SK-N-SH treated with all-trans-retinoic acid at 6 μM for 48 hours (cell line): ENCODE results near the gene CCDC17.

Experiments
- ATAC-seq: fragments of 200-7000 bp; cut with Tn5 transposase; 3 replicates; pipeline ENCODE4 v1.9.1; 2020; ENCODE audit warnings: mild to moderate bottlenecking, moderate library complexity
- ARNTL ChIP-seq: fragments of 450-650 bp; formaldehyde crosslinking; IDR thresholded peaks from 2 replicates; pipeline ENCODE4 v1.5.0; 2020; ENCODE audit warnings: low read depth, mild to moderate bottlenecking, moderate library complexity, borderline replicate concordance
- BACH2 ChIP-seq: fragments of 250-450 bp; sonication (Bioruptor Pico); IDR thresholded peaks from 2 replicates; pipeline ENCODE4 v1.9.0; 2021; ENCODE audit warnings: mild to moderate bottlenecking, borderline replicate concordance
- CSDC2 ChIP-seq: fragments of 250-450 bp; sonication (Bioruptor Pico); IDR thresholded peaks from 2 replicates; pipeline ENCODE4 v1.5.0; 2020; ENCODE audit warnings: mild to moderate bottlenecking, moderate library complexity
- CSRNP3 ChIP-seq: fragments of 250-450 bp; sonication (Bioruptor Pico); IDR thresholded peaks from 2 replicates; pipeline ENCODE4 v1.5.1; 2021; ENCODE audit warnings: mild to moderate bottlenecking, moderate library complexity
- ESRRG ChIP-seq: fragments of 250-450 bp; sonication (Bioruptor Pico); IDR thresholded peaks from 2 replicates; pipeline ENCODE4 v1.6.1; 2021; ENCODE audit warnings: mild to moderate bottlenecking
- GLIS3 ChIP-seq: fragments of 250-450 bp; sonication (Bioruptor Pico); IDR thresholded peaks from 2 replicates; pipeline ENCODE4 v1.5.0; 2020; ENCODE audit warnings: mild to moderate bottlenecking, moderate library complexity
- ISL1 ChIP-seq: fragments of 250-450 bp; sonication (Bioruptor Pico); IDR thresholded peaks from 2 replicates; pipeline ENCODE4 v2.1.2; 2022; ENCODE audit warnings: mild to moderate bottlenecking, moderate library complexity
- POU6F1 ChIP-seq: fragments of 250-450 bp; sonication (Bioruptor Pico); IDR thresholded peaks from 2 replicates; pipeline ENCODE4 v1.8.0; 2021; ENCODE audit warnings: low read depth, mild to moderate bottlenecking, moderate library complexity, borderline replicate concordance
- PPARA ChIP-seq: fragments of 250-450 bp; sonication (Bioruptor Pico); IDR thresholded peaks from 2 replicates; pipeline ENCODE4 v1.5.0; 2020; ENCODE audit warnings: mild to moderate bottlenecking, borderline replicate concordance
- RARB ChIP-seq: fragments of 250-450 bp; sonication (Bioruptor Pico); IDR thresholded peaks from 2 replicates; pipeline ENCODE4 v1.8.0; 2021; ENCODE audit warnings: mild to moderate bottlenecking, moderate library complexity
- SNAI2 ChIP-seq: fragments of 250-450 bp; sonication (Bioruptor Pico); IDR thresholded peaks from 2 replicates; pipeline ENCODE4 v1.5.0; 2020; ENCODE audit warnings: mild to moderate bottlenecking, moderate library complexity
- TCF4 ChIP-seq: fragments of 250-450 bp; sonication (Bioruptor Pico); IDR thresholded peaks from 2 replicates; pipeline ENCODE4 v1.8.0; 2021; ENCODE audit warnings: mild to moderate bottlenecking, moderate library complexity, borderline replicate concordance
- TOX ChIP-seq: fragments of 250-450 bp; sonication (Bioruptor Pico); IDR thresholded peaks from 2 replicates; pipeline ENCODE4 v1.8.0; 2021; ENCODE audit warnings: mild to moderate bottlenecking, moderate library complexity, borderline replicate concordance
- ZFP3 ChIP-seq: fragments of 250-450 bp; sonication (Bioruptor Pico); IDR thresholded peaks from 2 replicates; pipeline ENCODE4 v1.5.0; 2020; ENCODE audit warnings: mild to moderate bottlenecking, moderate library complexity
- ZFP30 ChIP-seq: fragments of 450-650 bp; formaldehyde crosslinking; IDR thresholded peaks from 2 replicates; pipeline ENCODE4 v1.5.0; 2022; ENCODE audit warnings: mild to moderate bottlenecking, moderate library complexity
- ZNF565 ChIP-seq: fragments of 450-650 bp; formaldehyde crosslinking; conservative IDR thresholded peaks from 2 replicates; pipeline ENCODE4 v1.5.0; 2020; ENCODE audit warnings: low read depth, mild to moderate bottlenecking, moderate library complexity
- ZNF70 ChIP-seq: fragments of 450-650 bp; formaldehyde crosslinking; IDR thresholded peaks from 2 replicates; pipeline ENCODE4 v1.5.0; 2020; ENCODE audit warnings: mild to moderate bottlenecking, moderate library complexity
- ZNF8 ChIP-seq: fragments of 450-650 bp; formaldehyde crosslinking; IDR thresholded peaks from 2 replicates; pipeline ENCODE4 v1.5.0; 2020; ENCODE audit warnings: mild to moderate bottlenecking, moderate library complexity
- TF ChIP-seq, protein P1 (sequence below): fragments of 250-450 bp; sonication (Bioruptor Pico); IDR thresholded peaks from 2 replicates; pipeline ENCODE4 v1.5.0; 2020; ENCODE audit warnings: mild to moderate bottlenecking, moderate library complexity
- TF ChIP-seq, protein P2 (sequence below): fragments of 250-450 bp; sonication (Bioruptor Pico); IDR thresholded peaks from 2 replicates; pipeline ENCODE4 v1.8.0; 2020; ENCODE audit warnings: mild to moderate bottlenecking, moderate library complexity, borderline replicate concordance
- TF ChIP-seq, protein P3 (sequence below): fragments of 250-450 bp; sonication (Bioruptor Pico); IDR thresholded peaks from 2 replicates; pipeline ENCODE4 v1.5.1; 2020; ENCODE audit warnings: low read depth, mild to moderate bottlenecking, moderate library complexity

The CCDC17 gene

GRCh38 chr1:45612941-45613579 is 10.8 kb downstream of the CCDC17 start:
- TF ChIP-seq ZFP3 (CRISPR knock-in tag) (no peak), ISL1 (CRISPR knock-in tag) (no peak), ESRRG (no peak), ZNF565 (CRISPR knock-in tag) (no peak), TOX (CRISPR knock-in tag) (no peak), POU6F1 (CRISPR knock-in tag) (no peak), ZNF8 (CRISPR knock-in tag) (no peak), RARB (no peak), CSDC2 (CRISPR knock-in tag) (no peak), TCF4 (CRISPR knock-in tag) (no peak)
- TF ChIP-seq, protein P1, sequence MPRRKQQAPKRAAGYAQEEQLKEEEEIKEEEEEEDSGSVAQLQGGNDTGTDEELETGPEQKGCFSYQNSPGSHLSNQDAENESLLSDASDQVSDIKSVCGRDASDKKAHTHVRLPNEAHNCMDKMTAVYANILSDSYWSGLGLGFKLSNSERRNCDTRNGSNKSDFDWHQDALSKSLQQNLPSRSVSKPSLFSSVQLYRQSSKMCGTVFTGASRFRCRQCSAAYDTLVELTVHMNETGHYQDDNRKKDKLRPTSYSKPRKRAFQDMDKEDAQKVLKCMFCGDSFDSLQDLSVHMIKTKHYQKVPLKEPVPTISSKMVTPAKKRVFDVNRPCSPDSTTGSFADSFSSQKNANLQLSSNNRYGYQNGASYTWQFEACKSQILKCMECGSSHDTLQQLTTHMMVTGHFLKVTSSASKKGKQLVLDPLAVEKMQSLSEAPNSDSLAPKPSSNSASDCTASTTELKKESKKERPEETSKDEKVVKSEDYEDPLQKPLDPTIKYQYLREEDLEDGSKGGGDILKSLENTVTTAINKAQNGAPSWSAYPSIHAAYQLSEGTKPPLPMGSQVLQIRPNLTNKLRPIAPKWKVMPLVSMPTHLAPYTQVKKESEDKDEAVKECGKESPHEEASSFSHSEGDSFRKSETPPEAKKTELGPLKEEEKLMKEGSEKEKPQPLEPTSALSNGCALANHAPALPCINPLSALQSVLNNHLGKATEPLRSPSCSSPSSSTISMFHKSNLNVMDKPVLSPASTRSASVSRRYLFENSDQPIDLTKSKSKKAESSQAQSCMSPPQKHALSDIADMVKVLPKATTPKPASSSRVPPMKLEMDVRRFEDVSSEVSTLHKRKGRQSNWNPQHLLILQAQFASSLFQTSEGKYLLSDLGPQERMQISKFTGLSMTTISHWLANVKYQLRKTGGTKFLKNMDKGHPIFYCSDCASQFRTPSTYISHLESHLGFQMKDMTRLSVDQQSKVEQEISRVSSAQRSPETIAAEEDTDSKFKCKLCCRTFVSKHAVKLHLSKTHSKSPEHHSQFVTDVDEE, result no peak
- TF ChIP-seq, protein P2, sequence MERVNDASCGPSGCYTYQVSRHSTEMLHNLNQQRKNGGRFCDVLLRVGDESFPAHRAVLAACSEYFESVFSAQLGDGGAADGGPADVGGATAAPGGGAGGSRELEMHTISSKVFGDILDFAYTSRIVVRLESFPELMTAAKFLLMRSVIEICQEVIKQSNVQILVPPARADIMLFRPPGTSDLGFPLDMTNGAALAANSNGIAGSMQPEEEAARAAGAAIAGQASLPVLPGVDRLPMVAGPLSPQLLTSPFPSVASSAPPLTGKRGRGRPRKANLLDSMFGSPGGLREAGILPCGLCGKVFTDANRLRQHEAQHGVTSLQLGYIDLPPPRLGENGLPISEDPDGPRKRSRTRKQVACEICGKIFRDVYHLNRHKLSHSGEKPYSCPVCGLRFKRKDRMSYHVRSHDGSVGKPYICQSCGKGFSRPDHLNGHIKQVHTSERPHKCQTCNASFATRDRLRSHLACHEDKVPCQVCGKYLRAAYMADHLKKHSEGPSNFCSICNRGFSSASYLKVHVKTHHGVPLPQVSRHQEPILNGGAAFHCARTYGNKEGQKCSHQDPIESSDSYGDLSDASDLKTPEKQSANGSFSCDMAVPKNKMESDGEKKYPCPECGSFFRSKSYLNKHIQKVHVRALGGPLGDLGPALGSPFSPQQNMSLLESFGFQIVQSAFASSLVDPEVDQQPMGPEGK (CRISPR knock-in tag), result no peak
- TF ChIP-seq, protein P3, sequence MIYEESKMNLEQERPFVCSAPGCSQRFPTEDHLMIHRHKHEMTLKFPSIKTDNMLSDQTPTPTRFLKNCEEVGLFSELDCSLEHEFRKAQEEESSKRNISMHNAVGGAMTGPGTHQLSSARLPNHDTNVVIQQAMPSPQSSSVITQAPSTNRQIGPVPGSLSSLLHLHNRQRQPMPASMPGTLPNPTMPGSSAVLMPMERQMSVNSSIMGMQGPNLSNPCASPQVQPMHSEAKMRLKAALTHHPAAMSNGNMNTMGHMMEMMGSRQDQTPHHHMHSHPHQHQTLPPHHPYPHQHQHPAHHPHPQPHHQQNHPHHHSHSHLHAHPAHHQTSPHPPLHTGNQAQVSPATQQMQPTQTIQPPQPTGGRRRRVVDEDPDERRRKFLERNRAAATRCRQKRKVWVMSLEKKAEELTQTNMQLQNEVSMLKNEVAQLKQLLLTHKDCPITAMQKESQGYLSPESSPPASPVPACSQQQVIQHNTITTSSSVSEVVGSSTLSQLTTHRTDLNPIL (CRISPR knock-in tag), result no peak
- ATAC-seq, result no peak

GRCh38 chr1:45610589-45611226 is 13.1 kb downstream of the CCDC17 start:
- TF ChIP-seq RARB (no peak), ZNF70 (no peak), ZNF565 (CRISPR knock-in tag) (no peak), CSRNP3 (no peak), ZFP30 (CRISPR knock-in tag) (no peak), CSDC2 (CRISPR knock-in tag) (no peak), SNAI2 (CRISPR knock-in tag) (no peak), PPARA (CRISPR knock-in tag) (no peak), BACH2 (CRISPR knock-in tag) (no peak), GLIS3 (CRISPR knock-in tag) (no peak), ARNTL (CRISPR knock-in tag) (no peak)
- TF ChIP-seq, protein P3 (CRISPR knock-in tag), result no peak
- TF ChIP-seq, protein P1, result no peak
- TF ChIP-seq, protein P2 (CRISPR knock-in tag), result no peak
- no peak; the same call in 2 of the 3 replicates for ATAC-seq
